ENCODE measurements around the gene GPR82. TPM values are rescaled to one million over a fixed set of nuclear protein-coding genes. Genes with fewer than 3 reads are reported as not detected.

GPR82 gene
- total and polyA plus RNA-seq, 10 of the 15 experiments (the other 5 are each of a cell fraction or from before 2014, with no cell fraction given), result 0.23 to 1.7 (median 0.56) TPM

GRCh38 chrX:41758401-41758800, 34.4 kb downstream of the GPR82 start:
- intact Hi-C loops (cut with micrococcal nuclease; ENCODE audit: unreplicated experiment), result loop anchor here (5.0 kb wide), 1 partner anchor 481 kb away; no protein-coding TSS in a partner anchor
- WGBS (ENCODE audit: insufficient coverage, insufficient replicate concordance, low lambda C conversion rate, missing lambda C conversion rate), result 91% methylated on average over 1 of the region's 2 CpGs

More at GRCh38 chrX:41758401-41758800, 34.4 kb downstream of the GPR82 start:
- H3K9me3 ChIP-seq (replicated peaks; ENCODE audit: control insufficient read depth, insufficient read depth, low read length), result no peaks in the 10 kb centered on the region
- DNase-seq (ENCODE audit: low read depth, low spot score) (no peak), ATAC-seq (no peak), FAIRE-seq (no peak)
- ChIA-PET RAD21 (ENCODE audit: unreplicated experiment) (interaction anchor here (1.4 kb wide), 1 partner anchor 201 kb away, joined by 3 read pairs; no protein-coding TSS in a partner anchor), POLR2A (no interaction called here), SMC1A (ENCODE audit: uncharacterized antibody, unreplicated experiment) (interaction anchor here (0.8 to 3.0 kb wide), 4 partner anchors 11 to 203 kb away, joined by 3 to 10 read pairs (median 4); no protein-coding TSS in a partner anchor), CTCF (interaction anchor here (0.5 to 2.5 kb wide), 12 partner anchors 14 to 1214 kb away, joined by 3 to 23 read pairs (median 4); no protein-coding TSS in a partner anchor)
- no peak for TF ChIP-seq FOS (IDR thresholded peaks at IDR 0.05; ENCODE audit: borderline replicate concordance, extremely low read depth, insufficient read length)
- TF ChIP-seq POLR2AphosphoS2 (IDR thresholded peaks at IDR 0.05; ENCODE audit: low read depth, low read length), result no peak
- no peak for TF ChIP-seq ESRRA (IDR thresholded peaks at IDR 0.05; ENCODE audit: low read length)
- no peak for TF ChIP-seq ATF7 (IDR thresholded peaks at IDR 0.05; ENCODE audit: low read depth)
- TF ChIP-seq MTA3 (IDR thresholded peaks at IDR 0.05; ENCODE audit: borderline replicate concordance, low read length), result no peak
- TF ChIP-seq, protein P1, sequence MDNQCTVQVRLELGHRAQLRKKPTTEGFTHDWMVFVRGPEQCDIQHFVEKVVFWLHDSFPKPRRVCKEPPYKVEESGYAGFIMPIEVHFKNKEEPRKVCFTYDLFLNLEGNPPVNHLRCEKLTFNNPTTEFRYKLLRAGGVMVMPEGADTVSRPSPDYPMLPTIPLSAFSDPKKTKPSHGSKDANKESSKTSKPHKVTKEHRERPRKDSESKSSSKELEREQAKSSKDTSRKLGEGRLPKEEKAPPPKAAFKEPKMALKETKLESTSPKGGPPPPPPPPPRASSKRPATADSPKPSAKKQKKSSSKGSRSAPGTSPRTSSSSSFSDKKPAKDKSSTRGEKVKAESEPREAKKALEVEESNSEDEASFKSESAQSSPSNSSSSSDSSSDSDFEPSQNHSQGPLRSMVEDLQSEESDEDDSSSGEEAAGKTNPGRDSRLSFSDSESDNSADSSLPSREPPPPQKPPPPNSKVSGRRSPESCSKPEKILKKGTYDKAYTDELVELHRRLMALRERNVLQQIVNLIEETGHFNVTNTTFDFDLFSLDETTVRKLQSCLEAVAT (IDR thresholded peaks at IDR 0.05), result no peak
- no peak for TF ChIP-seq YY1 (IDR thresholded peaks at IDR 0.05; ENCODE audit: low read depth, low read length)
- TF ChIP-seq CREB1 (IDR thresholded peaks at IDR 0.05; ENCODE audit: low read depth), result no peak
- no peak for TF ChIP-seq BCL11A (IDR thresholded peaks at IDR 0.05; ENCODE audit: low read depth, low read length)
- TF ChIP-seq, protein P2, sequence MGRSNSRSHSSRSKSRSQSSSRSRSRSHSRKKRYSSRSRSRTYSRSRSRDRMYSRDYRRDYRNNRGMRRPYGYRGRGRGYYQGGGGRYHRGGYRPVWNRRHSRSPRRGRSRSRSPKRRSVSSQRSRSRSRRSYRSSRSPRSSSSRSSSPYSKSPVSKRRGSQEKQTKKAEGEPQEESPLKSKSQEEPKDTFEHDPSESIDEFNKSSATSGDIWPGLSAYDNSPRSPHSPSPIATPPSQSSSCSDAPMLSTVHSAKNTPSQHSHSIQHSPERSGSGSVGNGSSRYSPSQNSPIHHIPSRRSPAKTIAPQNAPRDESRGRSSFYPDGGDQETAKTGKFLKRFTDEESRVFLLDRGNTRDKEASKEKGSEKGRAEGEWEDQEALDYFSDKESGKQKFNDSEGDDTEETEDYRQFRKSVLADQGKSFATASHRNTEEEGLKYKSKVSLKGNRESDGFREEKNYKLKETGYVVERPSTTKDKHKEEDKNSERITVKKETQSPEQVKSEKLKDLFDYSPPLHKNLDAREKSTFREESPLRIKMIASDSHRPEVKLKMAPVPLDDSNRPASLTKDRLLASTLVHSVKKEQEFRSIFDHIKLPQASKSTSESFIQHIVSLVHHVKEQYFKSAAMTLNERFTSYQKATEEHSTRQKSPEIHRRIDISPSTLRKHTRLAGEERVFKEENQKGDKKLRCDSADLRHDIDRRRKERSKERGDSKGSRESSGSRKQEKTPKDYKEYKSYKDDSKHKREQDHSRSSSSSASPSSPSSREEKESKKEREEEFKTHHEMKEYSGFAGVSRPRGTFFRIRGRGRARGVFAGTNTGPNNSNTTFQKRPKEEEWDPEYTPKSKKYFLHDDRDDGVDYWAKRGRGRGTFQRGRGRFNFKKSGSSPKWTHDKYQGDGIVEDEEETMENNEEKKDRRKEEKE (IDR thresholded peaks at IDR 0.05), result no peak
- TF ChIP-seq SMARCA5 (IDR thresholded peaks at IDR 0.05), result no peak
- no peak for TF ChIP-seq PML (IDR thresholded peaks at IDR 0.05; ENCODE audit: low read length)
- in situ Hi-C loops (cut with MboI), result loop anchor here (10.0 kb wide), 1 partner anchor 484 kb away; no protein-coding TSS in a partner anchor
- H3K9ac ChIP-seq (ENCODE audit: control insufficient read depth, insufficient read depth, low read length), result no peak overlapping the region
- H3K36me3 ChIP-seq (ENCODE audit: control insufficient read depth in 2 of 2, insufficient read depth in 2 of 2, low read length in 1 of 2), result no peaks in the 10 kb centered on the region
- no peak overlapping the region for H3K27ac ChIP-seq (ENCODE audit: control insufficient read depth, insufficient read depth)
- H3K4me3 ChIP-seq, result no peak overlapping the region
- no peaks in the 10 kb centered on the region for H3K4me1 ChIP-seq (ENCODE audit: control insufficient read depth, insufficient read depth, low read length)
- no peaks in the 10 kb centered on the region for H3K27me3 ChIP-seq (replicated peaks in 1 of 2; ENCODE audit: control insufficient read depth in 2 of 2, insufficient read depth in 2 of 2, low read length in 1 of 2)
- no peak overlapping the region for H3K4me2 ChIP-seq (ENCODE audit: control insufficient read depth, insufficient read depth)
- no TSS peak for BruUV-seq (replicated peaks)
- no peak overlapping the region for H2AFZ ChIP-seq (ENCODE audit: control insufficient read depth, low read depth, low read length)
- H3K79me2 ChIP-seq (ENCODE audit: control insufficient read depth, insufficient read depth, low read length), result no peaks in the 10 kb centered on the region
- H4K20me1 ChIP-seq (ENCODE audit: control insufficient read depth, insufficient read depth), result no peaks in the 10 kb centered on the region

Data from GM12878 (cell line).